Keratinocyte (primary cell): ENCODE results near the gene SPATC1L. TPM values are rescaled to one million over a fixed set of nuclear protein-coding genes. Genes with fewer than 3 reads are reported as not detected.

ENCODE experiments used
- DNase-seq: peaks from one replicate; pipeline ENCODE4 v3.0.0-alpha.2; 2011; ENCODE audit warnings: low read depth, missing footprints, low spot score
- FAIRE-seq: peaks from 2 replicates; lab custom pipeline; 2011; peaks lifted over from hg19 to GRCh38; lab: Jason Lieb, UNC
- H2AFZ ChIP-seq: 2 replicates; pipeline ENCODE4 v1.6.0; 2012; ENCODE audit warnings: low read length, control low read depth, inconsistent platforms; ENCODE audit not compliant: control insufficient read depth
- H3K27ac ChIP-seq: 2 replicates; pipeline ENCODE4 v1.5.1; 2011; ENCODE audit warnings: low read length; ENCODE audit not compliant: control insufficient read depth, insufficient read depth
- H3K27me3 ChIP-seq: 3 replicates; pipeline ENCODE4 v1.6.0; 2011; ENCODE audit warnings: low read length; ENCODE audit not compliant: control insufficient read depth, insufficient read depth; ENCODE audit errors: extremely low read depth
- H3K36me3 ChIP-seq, 2 experiments: 2 replicates in 1 of 2; 3 replicates in 1 of 2; pipeline ENCODE4 v1.5.1; 2011; ENCODE audit warnings: low read length in 2 of 2, mild to moderate bottlenecking in 1 of 2; ENCODE audit not compliant: control insufficient read depth in 2 of 2, insufficient read depth in 2 of 2; ENCODE audit errors: extremely low read depth in 1 of 2
- H3K4me1 ChIP-seq: 3 replicates; pipeline ENCODE4 v1.5.1; 2011; ENCODE audit warnings: low read length; ENCODE audit not compliant: control insufficient read depth, insufficient read depth; ENCODE audit errors: extremely low read depth
- H3K4me2 ChIP-seq: 3 replicates; pipeline ENCODE4 v1.6.0; 2011; ENCODE audit warnings: low read depth, low read length; ENCODE audit not compliant: control insufficient read depth, insufficient read depth; ENCODE audit errors: extremely low read depth
- H3K4me3 ChIP-seq, 3 experiments: fragments of 200-600 bp in 1 of 3; sonication (generic) in 1 of 3; 2 replicates in 2 of 3; 3 replicates in 1 of 3; pipeline ENCODE4 v1.5.1; 2011 to 2016; ENCODE audit warnings: low read length in 3 of 3, mild to moderate bottlenecking in 3 of 3, control low read depth in 2 of 3, inconsistent platforms in 1 of 3, low read depth in 1 of 3, mixed read lengths in 1 of 3, mixed run types in 1 of 3, moderate library complexity in 1 of 3; ENCODE audit not compliant: control insufficient read depth in 2 of 3, insufficient read depth in 2 of 3; ENCODE audit errors: extremely low read depth in 1 of 3
- H3K79me2 ChIP-seq: 2 replicates; pipeline ENCODE4 v1.6.0; 2012; ENCODE audit warnings: low read length; ENCODE audit not compliant: control insufficient read depth, insufficient read depth
- H3K9ac ChIP-seq: 3 replicates; pipeline ENCODE4 v1.6.0; 2011; ENCODE audit warnings: low read length; ENCODE audit not compliant: control insufficient read depth, insufficient read depth; ENCODE audit errors: extremely low read depth
- H3K9me1 ChIP-seq: 3 replicates; pipeline ENCODE4 v1.6.0; 2011; ENCODE audit warnings: low read length; ENCODE audit not compliant: control insufficient read depth, insufficient read depth; ENCODE audit errors: extremely low read depth
- H3K9me3 ChIP-seq: 2 replicates; pipeline ENCODE4 v1.5.1; 2012; ENCODE audit warnings: low read depth, low read length; ENCODE audit not compliant: control insufficient read depth
- H4K20me1 ChIP-seq: 3 replicates; pipeline ENCODE4 v1.6.0; 2011; ENCODE audit warnings: low read length; ENCODE audit not compliant: control insufficient read depth, insufficient read depth; ENCODE audit errors: extremely low read depth
- CTCF ChIP-seq, 3 experiments: IDR thresholded peaks in 1 of 3; conservative IDR thresholded peaks in 1 of 3; optimal IDR thresholded peaks in 1 of 3; 2 replicates in 2 of 3; 3 replicates in 1 of 3; pipeline versions ENCODE3 to v1.5.1; 2011; ENCODE audit warnings: low read length in 3 of 3, mild to moderate bottlenecking in 3 of 3, moderate library complexity in 2 of 3, control low read depth in 1 of 3, inconsistent platforms in 1 of 3; ENCODE audit not compliant: insufficient read depth in 2 of 3; ENCODE audit errors: extremely low read depth in 1 of 3
- EZH2 ChIP-seq: IDR thresholded peaks from one replicate; pipeline ENCODE4 v1.6.1; 2012; ENCODE audit warnings: inconsistent platforms, mild to moderate bottlenecking, low read length, moderate library complexity
- dilution Hi-C: fragments of 300-500 bp; cut with MboI; formaldehyde crosslinking; loops from one replicate; pipeline ENCODE4 v1.7.0; 2020; ENCODE audit warnings: low sequenced_read_pairs; ENCODE audit not compliant: extremely low pct_ligation_motif_present
- polyA plus RNA-seq, 5 experiments: library from polyadenylated mRNA; depleted of rRNA in 3 of 5; stranded (reverse) in 3 of 5; stranded (forward) in 1 of 5; unstranded in 1 of 5; fragments of >200 nt; gene quantifications; 1 replicate in 1 of 5; 2 replicates in 3 of 5; 3 replicates in 1 of 5; pipeline versions ENCODE4 v1.2.1 to v1.2.3, GENCODE V29; 2011 to 2012; ENCODE audit warnings: missing spikeins in 2 of 5, low read depth in 1 of 5, low replicate concordance in 1 of 5

SPATC1L gene
- polyA plus RNA-seq, 1 donor (not counting 4 experiments of a cell fraction or from before 2014, with no cell fraction given), result 1.3 TPM

GRCh38 chr21:46137908-46138307, 46.4 kb downstream of the SPATC1L start:
- Histone ChIP-seq H3K4me1 (no peaks in the 10 kb centered on the region), H3K27ac (no peak overlapping the region), H2AFZ (no peak overlapping the region), H3K4me3 (no peak overlapping the region), H3K79me2 (no peaks in the 10 kb centered on the region), H3K27me3 (peaks cover 7% of the 10 kb centered on the region), H3K9me3 (no peaks in the 10 kb centered on the region), H3K36me3 (no peaks in the 10 kb centered on the region), H3K4me2 (no peak overlapping the region), H4K20me1 (no peaks in the 10 kb centered on the region), H3K9ac (no peak overlapping the region), H3K9me1 (no peaks in the 10 kb centered on the region)
- dilution Hi-C loops, result no loop called here
- TF ChIP-seq EZH2 (no peak), CTCF (optimal IDR thresholded peaks at IDR 0.05 in 1 of 3, IDR thresholded peaks at IDR 0.05 in 1 of 3, conservative IDR thresholded peaks at IDR 0.05 in 1 of 3; ENCODE audit: extremely low read depth in 1 of 3, insufficient read depth in 2 of 3, low read length in 3 of 3) (no peak)
- FAIRE-seq (no peak), DNase-seq (no peak)

- Histone ChIP-seq H3K79me2 (no peaks in the 10 kb centered on the region), H3K27ac (no peak overlapping the region), H3K4me1 (no peaks in the 10 kb centered on the region), H3K27me3 (peaks cover 7% of the 10 kb centered on the region), H3K4me3 (no peak overlapping the region), H3K9me3 (peaks cover 4% of the 10 kb centered on the region), H3K9ac (no peak overlapping the region), H3K4me2 (no peak overlapping the region), H4K20me1 (no peaks in the 10 kb centered on the region), H2AFZ (no peak overlapping the region), H3K36me3 (no peaks in the 10 kb centered on the region), H3K9me1 (no peaks in the 10 kb centered on the region)
- no peak for DNase-seq
- dilution Hi-C loops, result no loop called here
- FAIRE-seq, result no peak
- TF ChIP-seq CTCF (optimal IDR thresholded peaks at IDR 0.05 in 1 of 3, IDR thresholded peaks at IDR 0.05 in 1 of 3, conservative IDR thresholded peaks at IDR 0.05 in 1 of 3; ENCODE audit: extremely low read depth in 1 of 3, insufficient read depth in 2 of 3, low read length in 3 of 3) (no peak), EZH2 (no peak)
Observed at GRCh38 chr21:46136739-46137349, 47.4 kb downstream of the SPATC1L start.
